ENCODE data around the gene EME1.

Gene EME1

GRCh38 chr17:50424996-50425681 lies 52.1 kb downstream of the EME1 start:
- no peak overlapping the region for H3K4me3 ChIP-seq (replicated peaks; ENCODE audit: insufficient read depth, low read length)
- H3K27me3 ChIP-seq (ENCODE audit: insufficient read depth, poor library complexity, severe bottlenecking), result no peaks in the 10 kb centered on the region
- DNase-seq (ENCODE audit: low read depth in 1 of 2, low spot score in 1 of 2), result no peak
- no peak overlapping the region for H3K27ac ChIP-seq (replicated peaks)
- TF ChIP-seq POLR2AphosphoS5 (IDR thresholded peaks at IDR 0.05; ENCODE audit: low read depth), result no peak
- no peak for TF ChIP-seq CTCF (IDR thresholded peaks at IDR 0.05; ENCODE audit: insufficient read depth, low read length)

GRCh38 chr17:50425682-50426471 lies 52.8 kb downstream of the EME1 start, which contains the start of gene ACSF2:
ACSF2 (plus strand) TSS chr17:50426218; CDS start chr17:50426262, 44 bp downstream.
- Histone ChIP-seq H3K27ac (replicated peaks) (no peak within 1 kb of the TSS), H3K4me3 (replicated peaks; ENCODE audit: insufficient read depth, low read length) (peak within 1 kb of the TSS; percentile 59), H3K27me3 (ENCODE audit: insufficient read depth, poor library complexity, severe bottlenecking) (peaks cover 2% of the 10 kb centered on the region)
- DNase-seq (ENCODE audit: low read depth in 1 of 2, low spot score in 1 of 2), result peak; percentile 47 to 66
- TF ChIP-seq CTCF (IDR thresholded peaks at IDR 0.05; ENCODE audit: insufficient read depth, low read length), result no peak
- TF ChIP-seq POLR2AphosphoS5 (IDR thresholded peaks at IDR 0.05; ENCODE audit: low read depth), result no peak
- TF ChIP-seq, protein P1, sequence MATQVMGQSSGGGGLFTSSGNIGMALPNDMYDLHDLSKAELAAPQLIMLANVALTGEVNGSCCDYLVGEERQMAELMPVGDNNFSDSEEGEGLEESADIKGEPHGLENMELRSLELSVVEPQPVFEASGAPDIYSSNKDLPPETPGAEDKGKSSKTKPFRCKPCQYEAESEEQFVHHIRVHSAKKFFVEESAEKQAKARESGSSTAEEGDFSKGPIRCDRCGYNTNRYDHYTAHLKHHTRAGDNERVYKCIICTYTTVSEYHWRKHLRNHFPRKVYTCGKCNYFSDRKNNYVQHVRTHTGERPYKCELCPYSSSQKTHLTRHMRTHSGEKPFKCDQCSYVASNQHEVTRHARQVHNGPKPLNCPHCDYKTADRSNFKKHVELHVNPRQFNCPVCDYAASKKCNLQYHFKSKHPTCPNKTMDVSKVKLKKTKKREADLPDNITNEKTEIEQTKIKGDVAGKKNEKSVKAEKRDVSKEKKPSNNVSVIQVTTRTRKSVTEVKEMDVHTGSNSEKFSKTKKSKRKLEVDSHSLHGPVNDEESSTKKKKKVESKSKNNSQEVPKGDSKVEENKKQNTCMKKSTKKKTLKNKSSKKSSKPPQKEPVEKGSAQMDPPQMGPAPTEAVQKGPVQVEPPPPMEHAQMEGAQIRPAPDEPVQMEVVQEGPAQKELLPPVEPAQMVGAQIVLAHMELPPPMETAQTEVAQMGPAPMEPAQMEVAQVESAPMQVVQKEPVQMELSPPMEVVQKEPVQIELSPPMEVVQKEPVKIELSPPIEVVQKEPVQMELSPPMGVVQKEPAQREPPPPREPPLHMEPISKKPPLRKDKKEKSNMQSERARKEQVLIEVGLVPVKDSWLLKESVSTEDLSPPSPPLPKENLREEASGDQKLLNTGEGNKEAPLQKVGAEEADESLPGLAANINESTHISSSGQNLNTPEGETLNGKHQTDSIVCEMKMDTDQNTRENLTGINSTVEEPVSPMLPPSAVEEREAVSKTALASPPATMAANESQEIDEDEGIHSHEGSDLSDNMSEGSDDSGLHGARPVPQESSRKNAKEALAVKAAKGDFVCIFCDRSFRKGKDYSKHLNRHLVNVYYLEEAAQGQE (IDR thresholded peaks at IDR 0.05; ENCODE audit: insufficient replicate concordance, low read depth), result no peak
- no peak for TF ChIP-seq GABPA (IDR thresholded peaks at IDR 0.05; ENCODE audit: low read depth)
- TF ChIP-seq SPI1 (IDR thresholded peaks at IDR 0.05; ENCODE audit: borderline replicate concordance, low read depth), result no peak

DNA sequence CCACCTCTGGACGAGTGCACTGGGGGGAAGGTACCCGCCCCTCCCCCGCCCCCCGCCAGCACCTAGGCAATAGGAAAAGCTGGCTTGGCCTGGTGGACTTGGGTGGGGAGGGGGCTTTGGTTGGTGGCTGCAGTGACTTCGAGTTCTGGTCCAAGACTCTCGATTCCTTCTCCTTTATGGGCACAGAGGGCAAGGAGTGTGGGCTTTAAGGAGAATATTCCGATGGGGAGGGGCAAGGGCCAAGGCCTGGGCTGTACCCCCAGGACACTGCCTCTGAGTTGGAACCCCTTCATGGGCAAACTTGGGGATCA lies 53.4 kb downstream of the EME1 start:
- H3K27me3 ChIP-seq (ENCODE audit: insufficient read depth, poor library complexity, severe bottlenecking), result peaks cover 3% of the 10 kb centered on the region
- DNase-seq (ENCODE audit: low read depth in 1 of 2, low spot score in 1 of 2), result no peak
- H3K4me3 ChIP-seq (replicated peaks; ENCODE audit: insufficient read depth, low read length), result peak overlapping the region; percentile 59
- no peak for TF ChIP-seq SPI1 (IDR thresholded peaks at IDR 0.05; ENCODE audit: borderline replicate concordance, low read depth)
- no peak for TF ChIP-seq POLR2AphosphoS5 (IDR thresholded peaks at IDR 0.05; ENCODE audit: low read depth)
- no peak for TF ChIP-seq GABPA (IDR thresholded peaks at IDR 0.05; ENCODE audit: low read depth)
- TF ChIP-seq, protein P1 (IDR thresholded peaks at IDR 0.05; ENCODE audit: insufficient replicate concordance, low read depth), result no peak
- TF ChIP-seq CTCF (IDR thresholded peaks at IDR 0.05; ENCODE audit: insufficient read depth, low read length), result no peak
- H3K27ac ChIP-seq (replicated peaks), result no peak overlapping the region

Data from HL-60 (cell line).